ENCODE results near the gene CDK5RAP3. TPM values are rescaled to one million over a fixed set of nuclear protein-coding genes. Genes with fewer than 3 reads are reported as not detected.
"Not testable (repeated sequence)": the region's sequence is repeated elsewhere in the genome, so short reads cannot be mapped to it uniquely, and the experiment has no call there.

The CDK5RAP3 gene
- total and polyA plus RNA-seq, 2 donors, result 125 to 684 TPM

DNA sequence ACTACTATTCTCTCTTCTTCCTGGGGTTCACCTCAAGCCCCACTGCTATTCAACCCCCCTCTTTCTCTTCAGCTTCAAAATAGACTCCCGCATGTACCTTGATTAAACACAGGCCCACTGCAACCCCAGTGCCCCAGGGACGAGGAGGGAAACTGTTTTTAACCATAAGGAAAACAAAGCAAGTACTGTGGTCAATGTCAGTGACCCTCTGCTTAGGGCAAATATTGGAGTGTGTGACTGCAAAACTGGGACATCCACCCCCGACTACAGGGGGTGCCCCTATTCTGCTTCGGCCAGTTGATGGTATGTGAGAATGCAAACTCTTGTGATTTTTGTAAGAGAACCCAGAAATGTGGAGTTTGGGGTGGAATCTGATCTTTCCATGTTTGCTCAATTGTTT is 39.1 kb upstream of the CDK5RAP3 start:
- H3K9me3 ChIP-seq (ENCODE audit: control insufficient read depth in 2 of 2, insufficient read depth in 1 of 2, low read length in 1 of 2), result no peaks in the 10 kb centered on the region
- no peak overlapping the region for H3K27ac ChIP-seq (ENCODE audit: low read depth in 1 of 2, low read length in 1 of 2)
- peaks cover 36 to 37% of the 10 kb centered on the region in 2 donors for H3K36me3 ChIP-seq (ENCODE audit: control insufficient read depth in 2 of 2, insufficient read depth in 2 of 2, low read length in 1 of 2)
- peaks cover 0 to 2% of the 10 kb centered on the region in 2 donors for H3K4me1 ChIP-seq (ENCODE audit: control insufficient read depth in 2 of 2, insufficient read depth in 2 of 2, low read length in 2 of 2)
- no peak overlapping the region for H3K4me3 ChIP-seq (ENCODE audit: low read length in 2 of 2)
- 86% methylated on average over 4 of the region's 4 CpGs for WGBS
- no peak for DNase-seq (ENCODE audit: low read depth in 6 of 9, low spot score in 9 of 9)
- H3K27me3 ChIP-seq (ENCODE audit: control insufficient read depth in 2 of 2, insufficient read depth in 1 of 2, low read length in 1 of 2), result no peaks in the 10 kb centered on the region

DNA sequence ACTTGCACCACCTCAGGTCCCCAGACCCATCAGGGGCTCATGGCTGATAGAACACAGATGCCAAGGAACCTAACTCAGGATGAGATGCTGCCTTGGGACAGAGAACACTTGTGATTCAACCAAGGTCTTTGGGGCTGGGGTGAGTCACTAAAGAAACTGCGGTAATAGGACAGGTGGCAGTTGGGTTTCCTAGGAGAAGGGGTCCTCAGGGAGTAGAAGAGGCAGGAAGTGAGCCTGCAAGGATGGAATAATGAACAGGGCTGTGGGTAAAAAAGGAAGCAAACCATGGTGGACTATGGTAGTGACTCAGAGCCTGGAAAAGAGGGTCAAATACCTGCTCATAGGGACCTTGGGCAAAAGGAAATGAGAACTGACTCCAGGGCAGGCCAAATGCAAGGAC is 36.1 kb upstream of the CDK5RAP3 start:
- H3K27me3 ChIP-seq (ENCODE audit: control insufficient read depth in 2 of 2, insufficient read depth in 1 of 2, low read length in 1 of 2), result no peaks in the 10 kb centered on the region
- no peak overlapping the region for H3K4me3 ChIP-seq (ENCODE audit: low read length in 2 of 2)
- WGBS, result 100% methylated on average over 1 of the region's 1 CpG
- no peak for DNase-seq (ENCODE audit: low read depth in 6 of 9, low spot score in 9 of 9)
- peaks cover 7 to 16% of the 10 kb centered on the region in 2 donors for H3K36me3 ChIP-seq (ENCODE audit: control insufficient read depth in 2 of 2, insufficient read depth in 2 of 2, low read length in 1 of 2)
- peaks cover 0 to 2% of the 10 kb centered on the region in 2 donors for H3K4me1 ChIP-seq (ENCODE audit: control insufficient read depth in 2 of 2, insufficient read depth in 2 of 2, low read length in 2 of 2)
- H3K9me3 ChIP-seq (ENCODE audit: control insufficient read depth in 2 of 2, insufficient read depth in 1 of 2, low read length in 1 of 2), result no peaks in the 10 kb centered on the region
- H3K27ac ChIP-seq (ENCODE audit: low read depth in 1 of 2, low read length in 1 of 2), result no peak overlapping the region

- not testable (repeated sequence) for H3K9me3 ChIP-seq (ENCODE audit: control insufficient read depth in 2 of 2, insufficient read depth in 1 of 2, low read length in 1 of 2); DNase-seq (ENCODE audit: low read depth in 6 of 9, low spot score in 9 of 9); H3K27ac ChIP-seq (ENCODE audit: low read depth in 1 of 2, low read length in 1 of 2); H3K4me1 ChIP-seq (ENCODE audit: control insufficient read depth in 2 of 2, insufficient read depth in 2 of 2, low read length in 2 of 2); H3K4me3 ChIP-seq (ENCODE audit: low read length in 2 of 2); H3K27me3 ChIP-seq (ENCODE audit: control insufficient read depth in 2 of 2, insufficient read depth in 1 of 2, low read length in 1 of 2)
- H3K36me3 ChIP-seq (ENCODE audit: control insufficient read depth in 2 of 2, insufficient read depth in 2 of 2, low read length in 1 of 2), result peaks cover 3 to 10% of the 10 kb centered on the region in 2 donors
- 99% methylated on average over 3 of the region's 3 CpGs for WGBS
Measured at GRCh38 chr17:47935468-47935867, 35.4 kb upstream of the CDK5RAP3 start.

GRCh38 chr17:47935961-47936360 is 35.0 kb upstream of the CDK5RAP3 start:
- no peaks in the 10 kb centered on the region for H3K27me3 ChIP-seq (ENCODE audit: control insufficient read depth in 2 of 2, insufficient read depth in 1 of 2, low read length in 1 of 2)
- WGBS, result 94% methylated on average over 5 of the region's 5 CpGs
- peaks cover 0 to 4% of the 10 kb centered on the region in 2 donors for H3K4me1 ChIP-seq (ENCODE audit: control insufficient read depth in 2 of 2, insufficient read depth in 2 of 2, low read length in 2 of 2)
- no peak overlapping the region for H3K4me3 ChIP-seq (ENCODE audit: low read length in 2 of 2)
- no peak overlapping the region for H3K27ac ChIP-seq (ENCODE audit: low read depth in 1 of 2, low read length in 1 of 2)
- DNase-seq (ENCODE audit: low read depth in 6 of 9, low spot score in 9 of 9), result no peak
- H3K36me3 ChIP-seq (ENCODE audit: control insufficient read depth in 2 of 2, insufficient read depth in 2 of 2, low read length in 1 of 2), result peaks cover 3 to 7% of the 10 kb centered on the region in 2 donors
- no peaks in the 10 kb centered on the region for H3K9me3 ChIP-seq (ENCODE audit: control insufficient read depth in 2 of 2, insufficient read depth in 1 of 2, low read length in 1 of 2)

DNA sequence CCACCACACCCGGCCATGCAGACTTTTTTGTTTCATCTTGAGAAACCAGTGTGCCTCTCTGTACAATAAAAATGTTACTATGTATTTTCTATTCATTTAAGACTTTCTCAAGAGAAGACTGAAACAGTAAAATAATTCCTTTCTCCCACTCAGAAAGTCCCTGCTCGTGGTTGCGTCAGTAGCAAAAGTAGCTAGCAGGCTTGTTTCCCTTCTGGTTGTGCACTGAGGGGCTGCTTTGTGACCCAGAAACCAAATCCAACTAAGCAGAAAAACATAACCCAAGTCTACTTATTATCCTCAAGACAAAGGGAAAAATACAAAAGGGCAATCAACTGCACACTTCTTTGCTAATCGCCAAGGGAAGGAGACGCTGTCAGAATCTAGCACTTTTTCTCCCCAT is 33.0 kb upstream of the CDK5RAP3 start:
- Histone ChIP-seq H3K27ac (ENCODE audit: low read depth in 1 of 2, low read length in 1 of 2) (peak overlapping the region in 1 of 2 donors; percentile 24), H3K27me3 (ENCODE audit: control insufficient read depth in 2 of 2, insufficient read depth in 1 of 2, low read length in 1 of 2) (no peaks in the 10 kb centered on the region), H3K9me3 (ENCODE audit: control insufficient read depth in 2 of 2, insufficient read depth in 1 of 2, low read length in 1 of 2) (no peaks in the 10 kb centered on the region), H3K36me3 (ENCODE audit: control insufficient read depth in 2 of 2, insufficient read depth in 2 of 2, low read length in 1 of 2) (peaks cover 2% of the 10 kb centered on the region in 2 donors), H3K4me3 (ENCODE audit: low read length in 2 of 2) (no peak overlapping the region), H3K4me1 (ENCODE audit: control insufficient read depth in 2 of 2, insufficient read depth in 2 of 2, low read length in 2 of 2) (peaks cover 13 to 18% of the 10 kb centered on the region in 2 donors)
- WGBS, result 83% methylated on average over 5 of the region's 5 CpGs
- DNase-seq (ENCODE audit: low read depth in 6 of 9, low spot score in 9 of 9), result no peak

- Histone ChIP-seq H3K36me3 (ENCODE audit: control insufficient read depth in 2 of 2, insufficient read depth in 2 of 2, low read length in 1 of 2) (peaks cover 4 to 20% of the 10 kb centered on the region in 2 donors), H3K9me3 (ENCODE audit: control insufficient read depth in 2 of 2, insufficient read depth in 1 of 2, low read length in 1 of 2) (no peaks in the 10 kb centered on the region), H3K27me3 (ENCODE audit: control insufficient read depth in 2 of 2, insufficient read depth in 1 of 2, low read length in 1 of 2) (no peaks in the 10 kb centered on the region), H3K4me1 (ENCODE audit: control insufficient read depth in 2 of 2, insufficient read depth in 2 of 2, low read length in 2 of 2) (peaks cover 22 to 48% of the 10 kb centered on the region in 2 donors), H3K4me3 (ENCODE audit: low read length in 2 of 2) (peak within 1 kb of the TSS; percentile 71 to 73), H3K27ac (ENCODE audit: low read depth in 1 of 2, low read length in 1 of 2) (peak within 1 kb of the TSS; percentile 27 to 64)
- under 1% methylated on average over 50 of the region's 50 CpGs for WGBS
- DNase-seq (ENCODE audit: low read depth in 6 of 9, low spot score in 9 of 9), result peak; percentile 78 to 98 (median 92)
Measured at GRCh38 chr17:47941246-47942095, 29.4 kb upstream of the CDK5RAP3 start, which contains the start of gene PNPO. TSS of gene PNPO (plus strand) at chr17:47941571. CDS start at chr17:47941676, 105 bp downstream.

DNA sequence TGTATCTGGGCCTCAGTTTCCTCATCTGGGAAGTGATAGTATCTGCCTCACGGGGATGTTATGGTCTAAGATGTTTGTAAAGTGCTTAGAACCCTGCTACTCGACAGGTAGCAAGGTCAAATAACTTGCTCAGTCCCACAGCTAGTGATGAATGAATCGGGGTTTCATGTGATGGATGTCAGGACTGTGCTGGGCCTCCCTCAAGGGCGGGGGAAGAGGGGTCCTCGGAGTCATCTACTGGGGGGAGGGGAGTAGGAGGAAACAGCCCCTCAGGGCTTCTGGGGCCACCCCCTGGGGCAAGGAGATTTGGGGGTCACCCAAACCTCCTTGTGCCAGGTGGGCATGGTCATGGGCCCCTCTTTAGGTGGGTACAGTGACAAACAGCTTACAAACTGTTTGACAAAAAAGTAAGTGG is 28.8 kb upstream of the CDK5RAP3 start:
- Histone ChIP-seq H3K27me3 (ENCODE audit: control insufficient read depth in 2 of 2, insufficient read depth in 1 of 2, low read length in 1 of 2) (no peaks in the 10 kb centered on the region), H3K9me3 (ENCODE audit: control insufficient read depth in 2 of 2, insufficient read depth in 1 of 2, low read length in 1 of 2) (no peaks in the 10 kb centered on the region), H3K4me3 (ENCODE audit: low read length in 2 of 2) (peak overlapping the region; percentile 71 to 73), H3K27ac (ENCODE audit: low read depth in 1 of 2, low read length in 1 of 2) (peak overlapping the region in 1 of 2 donors; percentile 27), H3K36me3 (ENCODE audit: control insufficient read depth in 2 of 2, insufficient read depth in 2 of 2, low read length in 1 of 2) (peaks cover 4 to 24% of the 10 kb centered on the region in 2 donors), H3K4me1 (ENCODE audit: control insufficient read depth in 2 of 2, insufficient read depth in 2 of 2, low read length in 2 of 2) (peaks cover 22 to 50% of the 10 kb centered on the region in 2 donors)
- 10% methylated on average over 5 of the region's 5 CpGs for WGBS
- no peak for DNase-seq (ENCODE audit: low read depth in 6 of 9, low spot score in 9 of 9)

- H3K9me3 ChIP-seq (ENCODE audit: control insufficient read depth in 2 of 2, insufficient read depth in 1 of 2, low read length in 1 of 2), result no peaks in the 10 kb centered on the region
- H3K27ac ChIP-seq (ENCODE audit: low read depth in 1 of 2, low read length in 1 of 2), result no peak overlapping the region
- 81% methylated on average over 6 of the region's 6 CpGs for WGBS
- peaks cover 4 to 26% of the 10 kb centered on the region in 2 donors for H3K36me3 ChIP-seq (ENCODE audit: control insufficient read depth in 2 of 2, insufficient read depth in 2 of 2, low read length in 1 of 2)
- DNase-seq (ENCODE audit: low read depth in 6 of 9, low spot score in 9 of 9), result no peak
- no peaks in the 10 kb centered on the region for H3K27me3 ChIP-seq (ENCODE audit: control insufficient read depth in 2 of 2, insufficient read depth in 1 of 2, low read length in 1 of 2)
- peak overlapping the region in 1 of 2 donors; percentile 73 for H3K4me3 ChIP-seq (ENCODE audit: low read length in 2 of 2)
- peaks cover 22 to 50% of the 10 kb centered on the region in 2 donors for H3K4me1 ChIP-seq (ENCODE audit: control insufficient read depth in 2 of 2, insufficient read depth in 2 of 2, low read length in 2 of 2)
Measured at GRCh38 chr17:47942568-47942967, 28.3 kb upstream of the CDK5RAP3 start.

GRCh38 chr17:47945080-47945479 is 25.8 kb upstream of the CDK5RAP3 start:
- Histone ChIP-seq H3K4me3 (ENCODE audit: low read length in 2 of 2) (peak overlapping the region in 1 of 2 donors; percentile 32), H3K36me3 (ENCODE audit: control insufficient read depth in 2 of 2, insufficient read depth in 2 of 2, low read length in 1 of 2) (peaks cover 4 to 37% of the 10 kb centered on the region in 2 donors), H3K4me1 (ENCODE audit: control insufficient read depth in 2 of 2, insufficient read depth in 2 of 2, low read length in 2 of 2) (peaks cover 28 to 68% of the 10 kb centered on the region in 2 donors), H3K27ac (ENCODE audit: low read depth in 1 of 2, low read length in 1 of 2) (peak overlapping the region; percentile 74 to 84), H3K9me3 (ENCODE audit: control insufficient read depth in 2 of 2, insufficient read depth in 1 of 2, low read length in 1 of 2) (no peaks in the 10 kb centered on the region), H3K27me3 (ENCODE audit: control insufficient read depth in 2 of 2, insufficient read depth in 1 of 2, low read length in 1 of 2) (no peaks in the 10 kb centered on the region)
- WGBS, result 72% methylated on average over 8 of the region's 8 CpGs
- DNase-seq (ENCODE audit: low read depth in 6 of 9, low spot score in 9 of 9), result peak in 3 of 9 donors; percentile 33 to 63 (median 46)

Data from thymus (tissue), 11 donors.